Activated T-cell treated with anti-CD3 and anti-CD28 coated beads for 24 hours (primary cell): Measurements from ENCODE around the gene BCAR1.
"Not testable (repeated sequence)": the region's sequence is repeated elsewhere in the genome, so short reads cannot be mapped to it uniquely, and the experiment has no call there.

ENCODE experiments used
- DNase-seq: peaks from one replicate; pipeline ENCODE4 v3.0.0-alpha.2; 2020; ENCODE audit warnings: low read depth

The BCAR1 gene

GRCh38 chr16:75271441-75272096, 20.1 kb upstream of the BCAR1 start:
- no peak for DNase-seq

GRCh38 chr16:75269358-75269757, 17.9 kb upstream of the BCAR1 start:
- DNase-seq, result not testable (repeated sequence)

GRCh38 chr16:75267631-75268264, 16.3 kb upstream of the BCAR1 start:
- DNase-seq, result no peak

GRCh38 chr16:75266738-75267630, 15.6 kb upstream of the BCAR1 start:
- DNase-seq, result no peak

GRCh38 chr16:75265911-75266701, 14.7 kb upstream of the BCAR1 start:
- DNase-seq, result no peak

GRCh38 chr16:75264999-75265910, 13.8 kb upstream of the BCAR1 start:
- DNase-seq, result no peak

GRCh38 chr16:75264457-75264998, 13.1 kb upstream of the BCAR1 start:
- DNase-seq, result no peak

- DNase-seq, result no peak
Observed at GRCh38 chr16:75263963-75264445, 12.6 kb upstream of the BCAR1 start.

- no peak for DNase-seq
Observed at GRCh38 chr16:75263291-75263962, 12.0 kb upstream of the BCAR1 start.

GRCh38 chr16:75262800-75263127, 11.3 kb upstream of the BCAR1 start:
- no peak for DNase-seq

- DNase-seq, result no peak
Observed at GRCh38 chr16:75262104-75262799, 10.8 kb upstream of the BCAR1 start.

GRCh38 chr16:75261590-75262078, 10.2 kb upstream of the BCAR1 start:
- DNase-seq, result no peak

- DNase-seq, result no peak
Observed at GRCh38 chr16:75260851-75261589, 9.6 kb upstream of the BCAR1 start.

- DNase-seq, result no peak
Observed at GRCh38 chr16:75258807-75259141, 7.3 kb upstream of the BCAR1 start.

- no peak for DNase-seq
Observed at GRCh38 chr16:75257886-75258806, 6.7 kb upstream of the BCAR1 start.

- no peak for DNase-seq
Observed at GRCh38 chr16:75256696-75257343, 5.4 kb upstream of the BCAR1 start.

- DNase-seq, result no peak
Observed at GRCh38 chr16:75256059-75256571, 4.7 kb upstream of the BCAR1 start.
